ENCODE results near the gene UBE4B.
A peak's percentile ranks its signal among the peaks of the same experiment; 100 is the strongest.

The UBE4B gene

DNA sequence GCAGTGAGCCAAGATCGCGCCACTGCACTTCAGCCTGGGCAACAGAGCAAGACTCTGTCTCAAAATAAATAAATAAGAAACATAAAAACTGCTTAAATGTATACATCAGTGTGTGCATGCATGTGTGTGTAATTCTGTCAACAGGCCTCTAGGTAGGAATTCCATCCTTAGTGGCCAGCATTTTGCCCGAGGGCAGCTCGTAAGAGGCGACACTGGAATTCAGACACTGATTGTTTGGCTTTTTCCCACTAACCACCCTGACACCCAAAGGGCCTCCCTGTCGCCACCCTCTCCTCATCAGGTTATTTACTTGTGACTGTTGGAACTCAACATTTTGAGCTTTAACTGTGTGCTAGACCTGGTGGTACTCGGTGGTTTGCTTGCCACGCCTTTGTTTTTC lies 113.6 kb downstream of the UBE4B start:
- H3K4me3 ChIP-seq (ENCODE audit: low read length in 2 of 2) = no peak overlapping the region
- H3K9me3 ChIP-seq (ENCODE audit: control insufficient read depth in 2 of 2, low read length in 2 of 2) = no peaks in the 10 kb centered on the region
- H3K4me1 ChIP-seq (ENCODE audit: control insufficient read depth, insufficient read depth, low read length) = no peaks in the 10 kb centered on the region
- peaks cover 14 to 15% of the 10 kb centered on the region in 2 donors for H3K36me3 ChIP-seq (ENCODE audit: control insufficient read depth in 2 of 2, insufficient read depth in 2 of 2, low read length in 2 of 2)
- no peak overlapping the region for H3K9ac ChIP-seq (ENCODE audit: low read length in 2 of 2)
- no peak overlapping the region for H3K27ac ChIP-seq (ENCODE audit: low read length)
- no peaks in the 10 kb centered on the region for H3K27me3 ChIP-seq (ENCODE audit: control insufficient read depth in 1 of 2, insufficient read depth in 2 of 2, low read length in 2 of 2)

DNA sequence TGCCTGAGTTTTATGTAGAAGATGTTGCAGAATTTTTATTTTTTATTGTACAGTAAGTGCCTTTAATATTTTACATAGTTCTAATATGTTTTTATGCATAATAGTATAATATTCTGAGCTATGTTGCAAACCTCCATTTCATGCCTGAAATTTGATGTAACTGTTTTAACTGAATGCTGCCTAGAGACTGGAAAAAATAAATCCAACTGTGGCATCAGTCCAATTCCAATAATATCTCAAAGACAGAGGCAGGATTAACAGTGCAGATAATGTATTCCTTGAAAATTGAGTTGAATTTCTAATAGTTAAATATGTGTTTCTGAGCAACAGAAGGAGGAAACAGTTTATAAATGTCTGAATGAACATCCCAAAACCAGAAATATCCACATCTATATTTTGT lies 116.5 kb downstream of the UBE4B start:
- peaks cover 12 to 15% of the 10 kb centered on the region in 2 donors for H3K36me3 ChIP-seq (ENCODE audit: control insufficient read depth in 2 of 2, insufficient read depth in 2 of 2, low read length in 2 of 2)
- H3K27ac ChIP-seq (ENCODE audit: low read length) = no peak overlapping the region
- no peaks in the 10 kb centered on the region for H3K9me3 ChIP-seq (ENCODE audit: control insufficient read depth in 2 of 2, low read length in 2 of 2)
- H3K4me1 ChIP-seq (ENCODE audit: control insufficient read depth, insufficient read depth, low read length) = peaks cover 3% of the 10 kb centered on the region
- H3K27me3 ChIP-seq (ENCODE audit: control insufficient read depth in 1 of 2, insufficient read depth in 2 of 2, low read length in 2 of 2) = no peaks in the 10 kb centered on the region
- H3K9ac ChIP-seq (ENCODE audit: low read length in 2 of 2) = no peak overlapping the region
- H3K4me3 ChIP-seq (ENCODE audit: low read length in 2 of 2) = no peak overlapping the region

DNA sequence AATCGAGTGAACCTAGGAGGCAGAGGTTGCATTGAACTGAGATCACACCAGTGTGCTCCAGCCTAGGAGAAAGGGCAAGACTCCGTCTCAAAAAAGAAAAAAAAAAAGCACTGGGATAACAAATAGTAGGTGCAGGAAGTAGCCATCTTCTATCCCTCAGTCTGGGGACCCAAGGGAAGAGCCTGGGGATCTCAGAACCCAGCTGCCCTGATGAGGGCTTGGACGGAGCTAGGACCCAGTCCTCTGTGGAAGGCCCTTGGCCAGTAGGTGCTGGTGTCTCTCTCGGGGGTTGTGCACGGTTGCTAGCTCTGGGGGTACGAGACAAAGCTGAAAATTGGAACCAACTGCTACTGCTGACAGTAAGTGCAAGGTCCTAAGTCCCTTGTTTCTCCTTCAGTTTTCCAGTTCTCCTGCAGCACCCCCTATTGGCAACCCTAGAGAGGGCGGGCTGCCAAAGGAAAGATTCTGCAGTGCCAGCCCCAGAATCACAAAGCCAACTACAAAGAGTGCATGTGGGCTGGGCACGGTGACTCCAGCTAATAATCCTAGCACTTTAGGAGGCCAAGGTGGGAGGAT lies 120.0 kb downstream of the UBE4B start:
- H3K27me3 ChIP-seq (ENCODE audit: control insufficient read depth in 1 of 2, insufficient read depth in 2 of 2, low read length in 2 of 2) = no peaks in the 10 kb centered on the region
- H3K4me1 ChIP-seq (ENCODE audit: control insufficient read depth, insufficient read depth, low read length) = peaks cover 12% of the 10 kb centered on the region
- H3K9me3 ChIP-seq (ENCODE audit: control insufficient read depth in 2 of 2, low read length in 2 of 2) = no peaks in the 10 kb centered on the region
- no peak overlapping the region for H3K4me3 ChIP-seq (ENCODE audit: low read length in 2 of 2)
- H3K36me3 ChIP-seq (ENCODE audit: control insufficient read depth in 2 of 2, insufficient read depth in 2 of 2, low read length in 2 of 2) = peaks cover 5 to 7% of the 10 kb centered on the region in 2 donors
- no peak overlapping the region for H3K27ac ChIP-seq (ENCODE audit: low read length)
- H3K9ac ChIP-seq (ENCODE audit: low read length in 2 of 2) = no peak overlapping the region

DNA sequence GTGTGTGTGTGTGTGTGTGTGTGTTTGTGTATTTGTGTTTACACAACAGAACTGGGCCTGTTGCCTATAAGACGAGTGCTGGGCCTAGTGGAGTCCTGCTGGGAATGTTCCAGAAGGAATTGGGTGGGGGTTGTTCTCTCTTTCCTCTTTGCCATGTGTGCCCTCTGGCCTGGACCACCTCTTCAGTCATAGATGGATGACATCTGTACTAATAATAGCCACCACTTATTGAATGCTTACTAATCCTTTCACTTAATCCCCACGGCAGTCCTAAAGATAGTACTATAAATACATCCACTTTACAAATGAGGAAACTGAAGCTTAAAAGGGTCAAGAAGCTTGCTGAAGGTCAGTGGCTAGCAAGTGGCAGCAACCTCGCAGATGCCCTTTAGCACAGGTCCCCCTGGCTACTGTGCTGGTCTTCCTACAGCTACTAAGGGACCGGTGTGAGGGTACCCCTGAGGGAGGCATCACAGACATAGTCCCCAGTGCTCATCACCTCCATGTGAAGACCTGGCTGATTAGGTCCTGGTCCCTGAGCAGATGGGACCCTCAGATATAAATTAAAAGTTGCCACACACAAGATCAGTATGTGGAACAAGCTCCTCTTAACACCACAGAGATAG lies 122.4 kb downstream of the UBE4B start:
- Histone ChIP-seq H3K9me3 (ENCODE audit: control insufficient read depth in 2 of 2, low read length in 2 of 2) (no peaks in the 10 kb centered on the region), H3K36me3 (ENCODE audit: control insufficient read depth in 2 of 2, insufficient read depth in 2 of 2, low read length in 2 of 2) (peaks cover 5 to 13% of the 10 kb centered on the region in 2 donors), H3K4me3 (ENCODE audit: low read length in 2 of 2) (no peak overlapping the region), H3K27me3 (ENCODE audit: control insufficient read depth in 1 of 2, insufficient read depth in 2 of 2, low read length in 2 of 2) (no peaks in the 10 kb centered on the region), H3K4me1 (ENCODE audit: control insufficient read depth, insufficient read depth, low read length) (peaks cover 16% of the 10 kb centered on the region), H3K27ac (ENCODE audit: low read length) (peak overlapping the region; percentile 46), H3K9ac (ENCODE audit: low read length in 2 of 2) (no peak overlapping the region)

DNA sequence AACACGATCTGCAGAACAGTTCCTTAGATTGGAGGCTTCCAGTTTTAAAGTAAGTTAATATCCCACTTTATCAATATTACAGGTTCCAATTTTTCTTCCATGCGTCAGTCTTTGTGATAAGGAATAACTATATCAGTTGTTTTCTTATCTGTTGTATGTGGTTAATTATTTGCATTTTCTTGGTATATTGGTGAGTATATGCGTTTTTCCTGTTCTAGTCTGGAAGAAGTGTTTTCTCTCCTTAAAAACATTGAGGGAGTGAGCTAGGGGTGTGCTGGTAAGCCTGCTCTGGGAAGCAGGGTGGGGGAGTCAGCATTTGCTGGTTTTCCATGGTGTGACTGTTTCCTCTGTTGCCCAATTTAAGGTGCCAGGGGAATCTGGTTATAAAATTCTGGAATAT lies 127.4 kb downstream of the UBE4B start:
- Histone ChIP-seq H3K9me3 (ENCODE audit: control insufficient read depth in 2 of 2, low read length in 2 of 2) (no peaks in the 10 kb centered on the region), H3K27me3 (ENCODE audit: control insufficient read depth in 1 of 2, insufficient read depth in 2 of 2, low read length in 2 of 2) (no peaks in the 10 kb centered on the region), H3K4me3 (ENCODE audit: low read length in 2 of 2) (no peak overlapping the region), H3K36me3 (ENCODE audit: control insufficient read depth in 2 of 2, insufficient read depth in 2 of 2, low read length in 2 of 2) (peaks cover 10 to 13% of the 10 kb centered on the region in 2 donors), H3K9ac (ENCODE audit: low read length in 2 of 2) (no peak overlapping the region), H3K27ac (ENCODE audit: low read length) (peak overlapping the region; percentile 69), H3K4me1 (ENCODE audit: control insufficient read depth, insufficient read depth, low read length) (peaks cover 24% of the 10 kb centered on the region)

DNA sequence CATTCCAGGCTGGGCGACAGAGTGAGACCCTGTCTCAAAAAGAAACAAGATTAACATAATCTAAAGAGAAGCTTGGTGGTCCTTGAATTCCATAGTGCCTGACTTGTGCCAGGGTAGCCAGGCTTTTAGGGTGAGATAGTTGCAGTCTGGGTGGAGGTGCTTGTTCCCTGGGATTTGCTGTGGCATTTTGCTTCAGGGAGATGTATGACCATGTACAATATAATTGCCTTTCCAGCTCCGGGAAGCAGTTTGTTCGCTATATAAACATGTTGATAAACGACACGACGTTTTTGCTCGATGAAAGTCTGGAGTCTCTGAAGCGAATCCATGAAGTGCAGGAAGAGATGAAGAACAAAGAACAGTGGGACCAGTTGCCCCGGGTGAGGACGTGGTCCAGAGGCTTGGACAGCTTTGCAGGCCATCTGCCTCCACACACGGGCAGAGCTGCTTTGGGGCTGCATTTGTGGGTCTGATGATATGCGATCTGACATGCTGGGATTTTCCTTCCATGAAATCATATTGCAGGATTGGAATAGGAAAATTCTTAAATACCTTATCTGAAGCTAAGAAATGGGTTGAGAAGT lies 128.2 kb downstream of the UBE4B start:
- Histone ChIP-seq H3K4me3 (ENCODE audit: low read length in 2 of 2) (peak overlapping the region; percentile 40), H3K27me3 (ENCODE audit: control insufficient read depth in 1 of 2, insufficient read depth in 2 of 2, low read length in 2 of 2) (no peaks in the 10 kb centered on the region), H3K4me1 (ENCODE audit: control insufficient read depth, insufficient read depth, low read length) (peaks cover 20% of the 10 kb centered on the region), H3K36me3 (ENCODE audit: control insufficient read depth in 2 of 2, insufficient read depth in 2 of 2, low read length in 2 of 2) (peaks cover 17 to 20% of the 10 kb centered on the region in 2 donors), H3K9me3 (ENCODE audit: control insufficient read depth in 2 of 2, low read length in 2 of 2) (no peaks in the 10 kb centered on the region), H3K27ac (ENCODE audit: low read length) (peak overlapping the region; percentile 69), H3K9ac (ENCODE audit: low read length in 2 of 2) (peak overlapping the region in 1 of 2 donors; percentile 2)

DNA sequence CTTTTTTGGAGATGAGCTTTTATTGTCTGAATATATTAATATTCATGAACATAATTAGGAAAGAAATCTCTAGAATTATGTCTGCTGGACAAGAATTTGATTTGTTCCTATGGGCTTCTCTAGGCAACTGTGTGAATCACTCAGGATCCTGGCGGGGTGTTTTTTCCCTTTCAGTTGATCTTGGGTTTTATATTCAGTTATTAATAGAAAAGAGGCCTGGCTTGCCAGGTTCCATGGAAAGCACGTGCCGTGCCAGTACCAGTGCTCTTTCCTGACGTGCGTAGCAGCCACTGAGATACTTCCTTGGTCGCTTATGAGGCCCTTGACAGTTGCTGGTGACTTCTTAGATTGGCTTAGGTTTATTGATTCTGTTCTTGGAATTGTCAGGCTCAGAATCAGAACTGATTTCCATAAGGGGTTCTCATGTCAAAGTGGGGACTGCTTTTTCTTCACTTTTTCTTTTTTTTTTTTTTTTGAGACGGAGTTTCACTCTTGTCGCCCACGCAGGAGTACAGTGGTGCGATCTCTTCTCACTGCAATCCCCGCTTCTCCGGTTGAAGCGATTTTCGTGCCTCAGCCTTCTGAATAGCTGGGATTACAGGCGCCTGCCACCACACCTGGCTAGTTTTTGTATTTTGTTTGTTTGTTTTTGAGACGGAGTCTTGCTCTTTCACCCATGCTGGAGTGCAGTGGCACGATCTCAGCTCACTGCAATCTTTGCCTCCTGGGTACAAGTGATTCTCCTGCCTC lies 129.0 kb downstream of the UBE4B start:
- Histone ChIP-seq H3K36me3 (ENCODE audit: control insufficient read depth in 2 of 2, insufficient read depth in 2 of 2, low read length in 2 of 2) (peaks cover 21 to 23% of the 10 kb centered on the region in 2 donors), H3K27me3 (ENCODE audit: control insufficient read depth in 1 of 2, insufficient read depth in 2 of 2, low read length in 2 of 2) (no peaks in the 10 kb centered on the region), H3K9me3 (ENCODE audit: control insufficient read depth in 2 of 2, low read length in 2 of 2) (no peaks in the 10 kb centered on the region), H3K4me3 (ENCODE audit: low read length in 2 of 2) (peak overlapping the region in 1 of 2 donors; percentile 40), H3K27ac (ENCODE audit: low read length) (peak overlapping the region; percentile 69), H3K4me1 (ENCODE audit: control insufficient read depth, insufficient read depth, low read length) (peaks cover 20% of the 10 kb centered on the region), H3K9ac (ENCODE audit: low read length in 2 of 2) (no peak overlapping the region)

DNA sequence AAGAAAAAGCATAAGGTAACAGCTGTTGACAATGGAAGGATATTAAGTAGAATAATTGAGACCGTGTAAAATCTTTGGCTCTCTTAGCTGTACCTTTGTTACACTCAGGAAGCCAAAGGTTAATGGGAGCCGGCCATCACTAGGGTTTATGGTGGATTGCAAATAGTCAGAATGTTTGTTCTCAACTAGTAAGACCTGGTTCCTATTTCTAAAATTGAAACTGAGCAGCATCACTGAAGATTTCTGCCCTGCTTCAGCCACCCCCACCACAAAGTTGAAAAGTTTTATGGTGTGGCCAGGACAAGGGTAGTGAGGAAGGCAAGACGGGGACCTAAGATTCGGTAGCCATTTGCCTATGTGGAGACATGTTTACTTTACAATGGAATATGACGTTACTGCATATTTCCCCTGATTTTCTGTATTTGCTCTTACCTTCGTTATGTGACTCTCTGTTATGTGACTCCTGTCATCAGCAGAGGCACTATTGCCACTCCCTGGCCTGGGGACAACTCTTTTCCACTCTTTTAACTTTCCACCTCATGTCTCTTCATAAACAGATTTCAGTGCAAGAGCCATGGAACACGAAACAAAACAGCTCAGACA lies 136.3 kb downstream of the UBE4B start:
- Histone ChIP-seq H3K36me3 (ENCODE audit: control insufficient read depth in 2 of 2, insufficient read depth in 2 of 2, low read length in 2 of 2) (peaks cover 60 to 61% of the 10 kb centered on the region in 2 donors), H3K27ac (ENCODE audit: low read length) (no peak overlapping the region), H3K4me1 (ENCODE audit: control insufficient read depth, insufficient read depth, low read length) (no peaks in the 10 kb centered on the region), H3K27me3 (ENCODE audit: control insufficient read depth in 1 of 2, insufficient read depth in 2 of 2, low read length in 2 of 2) (no peaks in the 10 kb centered on the region), H3K4me3 (ENCODE audit: low read length in 2 of 2) (no peak overlapping the region), H3K9ac (ENCODE audit: low read length in 2 of 2) (no peak overlapping the region), H3K9me3 (ENCODE audit: control insufficient read depth in 2 of 2, low read length in 2 of 2) (no peaks in the 10 kb centered on the region)

DNA sequence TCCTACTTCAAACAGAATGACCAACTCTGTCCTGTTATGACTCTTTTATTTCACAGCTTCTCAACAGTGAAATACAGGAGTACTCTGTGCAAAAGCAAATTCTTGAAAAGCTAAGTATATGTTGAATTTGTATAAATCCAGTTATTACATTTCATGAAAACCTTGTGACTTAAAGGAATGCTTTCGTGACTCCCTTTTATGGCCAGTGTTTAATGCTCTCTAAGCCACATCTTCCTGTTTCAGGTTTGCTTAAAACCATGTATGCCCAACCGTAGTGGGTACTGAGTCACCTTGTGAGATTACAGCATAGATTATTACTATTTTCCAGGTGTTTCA lies 137.4 kb downstream of the UBE4B start:
- Histone ChIP-seq H3K27me3 (ENCODE audit: control insufficient read depth in 1 of 2, insufficient read depth in 2 of 2, low read length in 2 of 2) (no peaks in the 10 kb centered on the region), H3K4me1 (ENCODE audit: control insufficient read depth, insufficient read depth, low read length) (no peaks in the 10 kb centered on the region), H3K4me3 (ENCODE audit: low read length in 2 of 2) (no peak overlapping the region), H3K36me3 (ENCODE audit: control insufficient read depth in 2 of 2, insufficient read depth in 2 of 2, low read length in 2 of 2) (peaks cover 51 to 57% of the 10 kb centered on the region in 2 donors), H3K9me3 (ENCODE audit: control insufficient read depth in 2 of 2, low read length in 2 of 2) (no peaks in the 10 kb centered on the region), H3K9ac (ENCODE audit: low read length in 2 of 2) (no peak overlapping the region), H3K27ac (ENCODE audit: low read length) (no peak overlapping the region)

DNA sequence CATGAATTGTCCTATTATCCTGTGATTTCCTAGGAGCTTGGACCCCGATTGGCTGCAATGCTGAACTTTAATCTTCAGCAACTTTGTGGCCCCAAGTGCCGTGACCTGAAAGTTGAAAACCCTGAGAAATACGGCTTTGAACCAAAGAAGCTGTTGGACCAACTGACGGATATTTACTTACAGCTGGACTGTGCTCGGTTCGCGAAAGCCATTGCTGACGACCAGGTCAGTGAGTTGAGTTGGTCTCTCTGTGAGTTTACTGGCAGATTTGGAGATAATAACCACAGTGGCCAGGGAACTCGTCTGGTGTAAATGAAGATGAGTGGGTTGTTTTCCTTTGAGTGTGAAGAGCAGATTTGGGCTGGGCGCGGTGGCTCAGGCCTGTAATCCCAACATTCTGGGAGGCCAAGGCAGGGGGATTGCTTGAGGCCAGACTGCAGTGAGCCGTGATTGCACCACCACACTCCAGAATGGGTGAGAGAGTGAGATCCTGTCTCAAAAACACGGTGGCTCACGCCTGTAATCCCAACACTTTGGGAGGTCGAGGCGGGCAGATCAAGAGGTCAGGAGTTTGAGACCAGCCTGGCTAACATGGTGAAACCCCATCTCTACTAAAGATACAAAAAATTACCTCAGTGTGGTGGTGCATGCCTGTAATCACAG lies 138.5 kb downstream of the UBE4B start:
- peaks cover 0 to 2% of the 10 kb centered on the region in 2 donors for H3K9me3 ChIP-seq (ENCODE audit: control insufficient read depth in 2 of 2, low read length in 2 of 2)
- no peak overlapping the region for H3K27ac ChIP-seq (ENCODE audit: low read length)
- no peaks in the 10 kb centered on the region for H3K27me3 ChIP-seq (ENCODE audit: control insufficient read depth in 1 of 2, insufficient read depth in 2 of 2, low read length in 2 of 2)
- H3K4me3 ChIP-seq (ENCODE audit: low read length in 2 of 2) = no peak overlapping the region
- no peaks in the 10 kb centered on the region for H3K4me1 ChIP-seq (ENCODE audit: control insufficient read depth, insufficient read depth, low read length)
- H3K9ac ChIP-seq (ENCODE audit: low read length in 2 of 2) = no peak overlapping the region
- H3K36me3 ChIP-seq (ENCODE audit: control insufficient read depth in 2 of 2, insufficient read depth in 2 of 2, low read length in 2 of 2) = peaks cover 42 to 47% of the 10 kb centered on the region in 2 donors
